RWPE1 (cell line): ENCODE measurements around the gene OXTR.

Experiments used
- CTCF ChIA-PET: fragments of 350-600 bp; sonication (Branson Sonifier 250); formaldehyde crosslinking; extraction: SDS; loops from one replicate; lab custom pipeline; 2021; lab: Yijun Ruan, JAX
- POLR2A ChIA-PET: fragments of 400-600 bp; formaldehyde crosslinking; extraction: SDS; loops from one replicate; lab custom pipeline; 2020; ENCODE audit warnings: antibody characterized with exemption; ENCODE audit not compliant: low non-redundant PET; lab: Yijun Ruan, JAX
- DNase-seq: peaks from one replicate; pipeline ENCODE4 v3.0.0; 2012; ENCODE audit warnings: low spot score
- H3K27ac ChIP-seq: fragments of 450-650 bp; 2 replicates; pipeline ENCODE4 v1.5.1; 2017
- CTCF ChIP-seq: fragments of 450-650 bp; conservative IDR thresholded peaks from 2 replicates; pipeline ENCODE4 v1.5.1; 2017; ENCODE audit warnings: low read depth, mild to moderate bottlenecking

The OXTR gene

GRCh38 chr3:8739757-8740504 lies 29.5 kb downstream of the OXTR start:
- CTCF ChIA-PET, result interaction anchor here (1.1 kb wide), 1 partner anchor 29 kb away, joined by 9 read pairs; the partner anchor contains the start of gene OXTR
- H3K27ac ChIP-seq, result peak overlapping the region; percentile 96
- POLR2A ChIA-PET, result no interaction called here
- TF ChIP-seq CTCF, result no peak
- DNase-seq, result peak; percentile 93

DNA sequence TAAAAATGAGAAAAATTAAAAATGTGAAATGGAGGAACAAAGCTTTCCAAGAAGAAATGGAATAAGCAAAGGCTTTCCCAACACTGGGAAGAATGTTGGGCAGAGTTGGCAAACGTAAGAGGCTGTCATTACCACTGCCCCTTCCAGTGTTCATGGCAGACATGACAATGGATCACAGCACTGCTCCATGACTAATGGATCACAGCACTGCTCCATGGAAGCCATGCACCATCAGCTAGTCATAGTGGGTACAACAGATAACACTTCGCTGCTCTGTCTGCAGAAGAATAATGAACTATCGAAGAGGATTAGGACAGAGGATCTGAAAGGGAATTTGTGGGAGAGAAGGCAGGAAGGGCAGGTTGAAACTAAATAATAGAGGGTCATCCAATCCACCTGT lies 30.8 kb downstream of the OXTR start:
- TF ChIP-seq CTCF, result no peak
- no peak overlapping the region for H3K27ac ChIP-seq
- POLR2A ChIA-PET, result no interaction called here
- DNase-seq, result no peak
- CTCF ChIA-PET, result no interaction called here

- no peak for TF ChIP-seq CTCF
- H3K27ac ChIP-seq, result peak overlapping the region; percentile 15; the same call in 1 of the 2 replicates
- no peak for DNase-seq
- ChIA-PET POLR2A (no interaction called here), CTCF (no interaction called here)
Observed at GRCh38 chr3:8737823-8738222, 31.6 kb downstream of the OXTR start.

GRCh38 chr3:8737301-8737700 lies 32.1 kb downstream of the OXTR start:
- CTCF ChIA-PET, result no interaction called here
- peak overlapping the region; percentile 15; the same call in 1 of the 2 replicates for H3K27ac ChIP-seq
- POLR2A ChIA-PET, result no interaction called here
- DNase-seq, result no peak
- TF ChIP-seq CTCF, result no peak

GRCh38 chr3:8736436-8736835 lies 33.0 kb downstream of the OXTR start:
- POLR2A ChIA-PET, result no interaction called here
- CTCF ChIA-PET, result no interaction called here
- H3K27ac ChIP-seq, result no peak overlapping the region
- no peak for DNase-seq
- TF ChIP-seq CTCF, result no peak

DNA sequence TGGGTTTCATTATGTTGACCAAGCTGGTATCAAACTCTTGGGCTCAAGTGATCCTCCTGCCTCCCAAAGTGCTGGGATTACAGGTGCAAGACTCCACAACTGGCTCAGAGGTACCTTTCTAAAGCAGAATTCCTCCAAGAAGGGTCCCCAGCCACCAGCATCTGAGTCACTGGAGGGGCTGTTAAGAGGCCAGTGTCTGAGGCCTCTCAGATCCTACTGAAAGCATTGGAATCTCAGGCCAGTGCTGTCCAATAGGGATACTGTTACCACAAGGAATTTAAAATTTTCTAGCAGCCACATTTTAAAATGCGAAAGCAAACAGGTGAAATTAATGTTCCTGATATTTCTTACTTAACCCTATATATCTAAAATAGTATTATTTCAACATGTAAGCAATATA lies 34.5 kb downstream of the OXTR start:
- ChIA-PET CTCF (no interaction called here), POLR2A (no interaction called here)
- peak overlapping the region; percentile 22 for H3K27ac ChIP-seq
- no peak for DNase-seq
- no peak for TF ChIP-seq CTCF
